Measurements from ENCODE around the gene BICC1. TPM values are rescaled to one million over a fixed set of nuclear protein-coding genes. Genes with fewer than 3 reads are reported as not detected.

BICC1 gene
- total RNA-seq, 1 donor from 2014 or later = 150 TPM

DNA sequence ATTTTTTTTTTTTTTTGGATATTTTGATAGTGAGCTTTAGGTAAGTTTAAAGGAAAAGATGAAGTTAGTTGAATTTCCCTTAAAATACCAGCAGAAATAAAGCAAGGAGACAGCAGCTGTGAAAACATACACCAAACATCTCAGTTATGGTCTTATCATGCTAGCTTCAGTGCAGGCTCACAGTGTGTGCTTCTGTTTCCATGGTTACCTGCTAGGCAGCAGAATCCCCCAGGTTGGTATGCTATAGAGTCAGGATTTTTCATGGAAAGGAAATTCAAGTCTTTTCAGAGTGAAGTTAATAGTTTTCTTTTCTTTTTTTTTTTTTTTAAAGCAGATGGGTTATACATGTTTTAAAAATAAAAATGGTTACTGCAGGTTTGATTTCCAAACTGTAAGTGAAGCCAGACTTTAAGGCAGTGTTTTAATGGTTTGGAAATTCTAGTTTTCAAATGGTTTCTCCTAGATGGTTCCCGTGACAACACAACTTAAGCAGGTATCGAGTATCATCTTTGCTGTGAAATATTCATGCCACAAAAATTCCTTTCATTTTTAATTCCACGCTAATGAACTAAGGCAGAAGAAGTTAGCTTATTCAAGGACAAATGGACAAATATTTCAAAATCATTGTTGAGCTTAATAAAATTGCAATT, 230.9 kb downstream of the BICC1 start:
- DNase-seq (ENCODE audit: low read depth) = no peak
- H3K4me3 ChIP-seq (ENCODE audit: low read depth, low read length) = no peak overlapping the region
- TF ChIP-seq, protein P1, sequence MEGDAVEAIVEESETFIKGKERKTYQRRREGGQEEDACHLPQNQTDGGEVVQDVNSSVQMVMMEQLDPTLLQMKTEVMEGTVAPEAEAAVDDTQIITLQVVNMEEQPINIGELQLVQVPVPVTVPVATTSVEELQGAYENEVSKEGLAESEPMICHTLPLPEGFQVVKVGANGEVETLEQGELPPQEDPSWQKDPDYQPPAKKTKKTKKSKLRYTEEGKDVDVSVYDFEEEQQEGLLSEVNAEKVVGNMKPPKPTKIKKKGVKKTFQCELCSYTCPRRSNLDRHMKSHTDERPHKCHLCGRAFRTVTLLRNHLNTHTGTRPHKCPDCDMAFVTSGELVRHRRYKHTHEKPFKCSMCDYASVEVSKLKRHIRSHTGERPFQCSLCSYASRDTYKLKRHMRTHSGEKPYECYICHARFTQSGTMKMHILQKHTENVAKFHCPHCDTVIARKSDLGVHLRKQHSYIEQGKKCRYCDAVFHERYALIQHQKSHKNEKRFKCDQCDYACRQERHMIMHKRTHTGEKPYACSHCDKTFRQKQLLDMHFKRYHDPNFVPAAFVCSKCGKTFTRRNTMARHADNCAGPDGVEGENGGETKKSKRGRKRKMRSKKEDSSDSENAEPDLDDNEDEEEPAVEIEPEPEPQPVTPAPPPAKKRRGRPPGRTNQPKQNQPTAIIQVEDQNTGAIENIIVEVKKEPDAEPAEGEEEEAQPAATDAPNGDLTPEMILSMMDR (conservative IDR thresholded peaks at IDR 0.05; ENCODE audit: low read depth, low read length) = no peak

DNA sequence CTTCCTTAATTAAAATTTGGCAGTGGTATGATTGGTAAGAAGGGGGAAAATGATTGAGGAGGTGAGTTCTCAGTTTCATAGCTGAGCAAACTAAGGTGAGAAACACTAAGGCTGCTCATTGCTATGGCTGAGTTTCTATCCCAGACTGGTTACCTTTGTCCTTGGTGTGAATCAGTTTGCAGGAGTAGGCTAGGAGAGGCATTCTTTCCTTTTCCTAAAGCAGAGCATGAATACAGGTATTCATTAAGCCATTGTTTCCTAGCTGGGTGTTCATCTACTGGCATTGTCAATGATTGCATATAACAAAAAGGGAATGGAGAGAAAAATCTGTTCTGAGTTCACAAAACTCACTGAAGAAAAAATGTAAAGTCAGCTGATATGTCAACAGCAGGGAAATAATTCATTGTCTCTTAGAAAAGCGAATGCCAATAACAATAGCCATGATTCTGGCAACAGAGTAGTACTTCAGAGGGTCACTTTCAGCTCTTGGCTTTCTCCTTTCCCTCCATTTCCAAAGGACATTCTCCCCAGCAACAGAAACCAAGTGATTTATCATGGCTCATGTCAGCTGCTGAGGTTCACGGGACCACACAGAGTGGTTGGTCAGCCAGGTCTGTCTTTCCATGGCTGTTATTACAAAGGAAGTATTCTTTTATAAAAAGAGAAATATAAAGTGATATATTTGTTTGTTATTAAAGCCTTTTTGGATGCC, 234.0 kb downstream of the BICC1 start:
- no peak overlapping the region for H3K4me3 ChIP-seq (ENCODE audit: low read depth, low read length)
- TF ChIP-seq, protein P1 (conservative IDR thresholded peaks at IDR 0.05; ENCODE audit: low read depth, low read length) = no peak
- DNase-seq (ENCODE audit: low read depth) = no peak

DNA sequence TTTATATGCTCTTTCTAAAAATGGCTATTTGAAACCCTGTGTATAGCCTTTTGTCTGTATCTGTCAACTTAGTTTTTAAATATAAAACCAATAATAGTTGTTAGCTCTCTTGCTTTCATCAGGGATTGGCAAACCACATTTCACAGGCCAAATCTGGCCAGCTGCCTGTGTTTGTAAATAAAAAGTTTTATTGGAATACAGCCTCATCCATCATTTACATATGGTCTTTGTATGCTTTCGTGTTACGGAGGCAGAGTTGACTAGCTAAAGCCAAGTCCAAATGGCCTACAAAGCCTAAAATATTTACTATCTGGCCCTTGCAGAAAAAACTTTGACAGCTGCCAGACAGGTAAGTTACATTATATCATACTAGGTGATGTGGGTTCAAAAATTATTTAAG, 235.0 kb downstream of the BICC1 start:
- DNase-seq (ENCODE audit: low read depth) = no peak
- TF ChIP-seq, protein P1 (conservative IDR thresholded peaks at IDR 0.05; ENCODE audit: low read depth, low read length) = no peak
- no peak overlapping the region for H3K4me3 ChIP-seq (ENCODE audit: low read depth, low read length)

DNA sequence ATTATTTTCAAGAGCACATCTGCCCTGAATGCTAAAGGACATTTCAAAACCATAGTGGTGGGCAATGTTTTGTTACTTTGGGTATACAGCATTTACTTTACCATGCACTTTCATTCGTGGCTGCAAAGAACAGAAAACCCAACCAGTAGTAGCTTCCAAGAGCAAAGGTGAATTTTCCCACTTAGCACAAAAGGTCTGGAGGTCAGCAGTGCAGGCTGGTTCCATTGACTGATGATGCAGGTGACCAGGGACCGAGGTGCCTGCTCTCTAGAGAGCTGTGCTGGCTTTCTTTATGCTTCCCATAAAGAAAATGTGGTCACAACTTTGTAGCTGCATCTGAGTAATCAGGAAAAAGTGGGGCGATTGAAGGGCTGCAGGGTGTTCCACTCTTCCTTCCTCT, 240.0 kb downstream of the BICC1 start:
- no peak for DNase-seq (ENCODE audit: low read depth)
- H3K4me3 ChIP-seq (ENCODE audit: low read depth, low read length) = no peak overlapping the region
- TF ChIP-seq, protein P1 (conservative IDR thresholded peaks at IDR 0.05; ENCODE audit: low read depth, low read length) = no peak

DNA sequence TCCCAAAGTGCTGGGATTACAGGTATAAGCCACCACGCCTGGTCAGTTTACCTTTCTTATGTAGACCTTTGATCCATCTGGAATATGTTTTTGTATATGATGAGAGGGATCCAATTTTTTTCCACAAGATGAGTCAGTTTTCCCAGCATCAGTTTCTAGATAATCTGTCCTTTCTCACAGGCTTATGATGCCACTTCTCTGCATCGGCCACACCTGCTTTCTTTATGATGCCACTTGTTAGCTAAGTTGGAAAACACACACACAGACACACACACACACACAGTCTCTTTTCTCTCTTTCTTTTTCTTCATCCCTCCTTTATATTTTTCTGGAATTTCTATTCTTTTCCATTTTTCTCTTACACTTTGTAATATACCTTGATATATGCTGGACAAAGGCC, 240.8 kb downstream of the BICC1 start:
- DNase-seq (ENCODE audit: low read depth) = no peak
- no peak overlapping the region for H3K4me3 ChIP-seq (ENCODE audit: low read depth, low read length)
- TF ChIP-seq, protein P1 (conservative IDR thresholded peaks at IDR 0.05; ENCODE audit: low read depth, low read length) = no peak

DNA sequence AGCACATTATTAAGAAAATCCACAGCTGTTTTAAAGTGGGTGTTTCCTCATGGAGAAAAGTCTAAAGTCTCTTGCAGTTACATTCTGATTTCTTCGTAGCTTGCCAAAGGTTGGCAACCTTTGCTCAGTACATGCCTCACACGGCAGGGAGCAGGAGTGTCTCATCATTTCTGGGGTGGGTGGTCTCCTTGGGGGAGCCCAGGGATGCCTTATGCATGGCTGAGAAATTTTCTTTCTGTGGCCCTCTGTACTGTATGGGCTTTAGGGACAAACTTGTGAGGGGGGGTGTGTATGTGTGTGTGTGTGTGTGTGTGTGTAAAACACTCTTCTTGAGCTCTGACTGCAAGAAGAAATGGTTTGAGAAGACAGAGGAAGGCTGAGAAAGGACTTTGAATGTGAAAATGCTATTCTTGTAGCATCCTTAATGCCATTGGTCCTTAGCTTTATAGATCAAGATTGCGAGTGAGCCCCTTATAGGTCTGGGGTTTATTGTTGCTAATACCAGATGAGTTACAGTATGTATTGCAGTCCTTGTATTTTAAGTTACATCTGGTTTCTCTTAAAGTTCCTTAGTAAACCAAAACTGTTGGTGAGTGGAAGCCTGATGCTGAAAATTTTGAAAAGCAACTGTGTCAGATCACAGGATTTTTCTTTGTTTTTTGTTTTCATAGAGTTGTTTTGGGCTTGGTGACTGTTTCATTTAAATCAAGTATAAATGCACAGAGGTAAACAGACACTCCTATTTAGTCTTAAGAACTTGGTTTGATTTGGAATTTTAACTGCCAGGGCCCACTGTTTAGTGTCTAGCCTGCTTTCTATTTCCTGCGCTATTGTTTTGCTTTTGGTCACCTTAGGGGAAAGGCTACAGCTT, 242.0 kb downstream of the BICC1 start:
- DNase-seq (ENCODE audit: low read depth) = no peak
- H3K4me3 ChIP-seq (ENCODE audit: low read depth, low read length) = peak overlapping the region; percentile 46
- TF ChIP-seq, protein P1 (conservative IDR thresholded peaks at IDR 0.05; ENCODE audit: low read depth, low read length) = no peak

Measured in epithelial cell of proximal tubule (primary cell).